ENCODE results near the gene TLE1.

The TLE1 gene

GRCh38 chr9:81548911-81549310 lies 140.4 kb downstream of the TLE1 start:
- H3K4me3 ChIP-seq (ENCODE audit: low read depth, low read length): no peak overlapping the region
- no peak for DNase-seq (ENCODE audit: low read depth)
- no peak for TF ChIP-seq CTCF (conservative IDR thresholded peaks at IDR 0.05; ENCODE audit: low read depth, low read length)

GRCh38 chr9:81546489-81546888 lies 142.9 kb downstream of the TLE1 start:
- no peak for DNase-seq (ENCODE audit: low read depth)
- no peak for TF ChIP-seq CTCF (conservative IDR thresholded peaks at IDR 0.05; ENCODE audit: low read depth, low read length)
- H3K4me3 ChIP-seq (ENCODE audit: low read depth, low read length): no peak overlapping the region

- DNase-seq (ENCODE audit: low read depth): peak; percentile 43
- no peak for TF ChIP-seq CTCF (conservative IDR thresholded peaks at IDR 0.05; ENCODE audit: low read depth, low read length)
- H3K4me3 ChIP-seq (ENCODE audit: low read depth, low read length): no peak overlapping the region
Measured at GRCh38 chr9:81543695-81544094, 145.7 kb downstream of the TLE1 start.

- no peak overlapping the region for H3K4me3 ChIP-seq (ENCODE audit: low read depth, low read length)
- no peak for TF ChIP-seq CTCF (conservative IDR thresholded peaks at IDR 0.05; ENCODE audit: low read depth, low read length)
- no peak for DNase-seq (ENCODE audit: low read depth)
Measured at GRCh38 chr9:81542118-81542889, 147.0 kb downstream of the TLE1 start.

- no peak overlapping the region for H3K4me3 ChIP-seq (ENCODE audit: low read depth, low read length)
- DNase-seq (ENCODE audit: low read depth): no peak
- TF ChIP-seq CTCF (conservative IDR thresholded peaks at IDR 0.05; ENCODE audit: low read depth, low read length): no peak
Measured at GRCh38 chr9:81540142-81540710, 149.1 kb downstream of the TLE1 start.

- no peak for TF ChIP-seq CTCF (conservative IDR thresholded peaks at IDR 0.05; ENCODE audit: low read depth, low read length)
- no peak overlapping the region for H3K4me3 ChIP-seq (ENCODE audit: low read depth, low read length)
- DNase-seq (ENCODE audit: low read depth): no peak
Measured at GRCh38 chr9:81539317-81539716, 150.0 kb downstream of the TLE1 start.

GRCh38 chr9:81538890-81539289 lies 150.5 kb downstream of the TLE1 start:
- peak; percentile 85 for DNase-seq (ENCODE audit: low read depth)
- no peak for TF ChIP-seq CTCF (conservative IDR thresholded peaks at IDR 0.05; ENCODE audit: low read depth, low read length)
- no peak overlapping the region for H3K4me3 ChIP-seq (ENCODE audit: low read depth, low read length)
